ENCODE data around the gene ISCA1.

DNA sequence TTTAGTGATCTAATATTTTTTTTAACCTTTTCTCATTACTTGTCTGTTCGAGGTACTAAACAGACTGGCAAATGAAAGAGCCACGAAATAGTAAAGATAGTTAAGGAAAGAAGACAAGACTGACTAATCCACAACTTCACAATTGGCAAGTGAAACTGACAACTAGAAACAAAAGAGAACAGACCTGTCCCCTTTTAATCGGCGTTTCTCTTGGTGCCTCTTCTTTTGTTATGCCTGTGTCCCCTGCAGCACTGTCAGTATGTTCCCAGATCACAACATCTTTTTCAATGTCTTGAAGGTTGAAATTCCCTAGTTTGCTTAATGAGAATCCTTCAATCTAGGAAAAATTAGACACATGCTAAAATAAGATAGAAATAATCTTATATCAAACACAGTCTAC, 45.8 kb upstream of the ISCA1 start:
- no peak for TF ChIP-seq TAF1 (IDR thresholded peaks at IDR 0.05; ENCODE audit: low read depth, low read length)
- TF ChIP-seq POU2F2 (IDR thresholded peaks at IDR 0.05; ENCODE audit: low read depth, low read length) = no peak
- TF ChIP-seq POLR2AphosphoS5 (IDR thresholded peaks at IDR 0.05; ENCODE audit: low read depth, low read length) = no peak
- TF ChIP-seq PAX5 (IDR thresholded peaks at IDR 0.05; ENCODE audit: insufficient read depth, low read length, severe bottlenecking) = no peak
